ENCODE measurements around the gene ADAMTS14. TPM values are rescaled to one million over a fixed set of nuclear protein-coding genes. Genes with fewer than 3 reads are reported as not detected.
"Not testable (repeated sequence)": the region's sequence is repeated elsewhere in the genome, so short reads cannot be mapped to it uniquely, and the experiment has no call there.

Gene ADAMTS14
- total RNA-seq, 3 donors from 2014 or later, result under 0.01 to 0.15 (median under 0.01) TPM

DNA sequence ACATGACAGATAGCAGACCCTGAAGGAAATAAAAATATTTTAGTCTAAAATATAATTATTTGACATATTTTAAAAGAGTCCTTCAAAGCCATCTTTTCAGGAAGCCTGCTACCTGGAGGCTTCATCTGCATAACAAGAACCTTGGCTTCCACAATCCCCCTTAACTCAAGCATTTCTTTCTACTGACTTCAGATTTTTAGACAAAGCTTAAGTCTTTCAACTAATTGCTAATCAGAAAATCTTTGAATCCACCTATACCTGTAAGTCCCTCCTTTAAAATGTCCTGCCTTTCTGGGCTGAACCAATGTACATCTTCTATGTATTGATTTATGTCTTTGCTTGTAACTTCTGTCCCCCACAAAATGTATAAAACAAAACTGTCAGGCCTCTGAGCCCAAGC lies 46.2 kb upstream of the ADAMTS14 start:
- peaks cover 0 to 8% of the 10 kb centered on the region in 2 donors for H3K9me3 ChIP-seq
- no peak overlapping the region for H3K27ac ChIP-seq
- H3K36me3 ChIP-seq, result no peaks in the 10 kb centered on the region
- no peaks in the 10 kb centered on the region for H3K27me3 ChIP-seq
- H3K4me3 ChIP-seq, result no peak overlapping the region
- no peak for TF ChIP-seq POLR2AphosphoS5 (IDR thresholded peaks at IDR 0.05)
- no peak for TF ChIP-seq POLR2A (IDR thresholded peaks at IDR 0.05)
- TF ChIP-seq, protein P1, sequence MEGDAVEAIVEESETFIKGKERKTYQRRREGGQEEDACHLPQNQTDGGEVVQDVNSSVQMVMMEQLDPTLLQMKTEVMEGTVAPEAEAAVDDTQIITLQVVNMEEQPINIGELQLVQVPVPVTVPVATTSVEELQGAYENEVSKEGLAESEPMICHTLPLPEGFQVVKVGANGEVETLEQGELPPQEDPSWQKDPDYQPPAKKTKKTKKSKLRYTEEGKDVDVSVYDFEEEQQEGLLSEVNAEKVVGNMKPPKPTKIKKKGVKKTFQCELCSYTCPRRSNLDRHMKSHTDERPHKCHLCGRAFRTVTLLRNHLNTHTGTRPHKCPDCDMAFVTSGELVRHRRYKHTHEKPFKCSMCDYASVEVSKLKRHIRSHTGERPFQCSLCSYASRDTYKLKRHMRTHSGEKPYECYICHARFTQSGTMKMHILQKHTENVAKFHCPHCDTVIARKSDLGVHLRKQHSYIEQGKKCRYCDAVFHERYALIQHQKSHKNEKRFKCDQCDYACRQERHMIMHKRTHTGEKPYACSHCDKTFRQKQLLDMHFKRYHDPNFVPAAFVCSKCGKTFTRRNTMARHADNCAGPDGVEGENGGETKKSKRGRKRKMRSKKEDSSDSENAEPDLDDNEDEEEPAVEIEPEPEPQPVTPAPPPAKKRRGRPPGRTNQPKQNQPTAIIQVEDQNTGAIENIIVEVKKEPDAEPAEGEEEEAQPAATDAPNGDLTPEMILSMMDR (IDR thresholded peaks at IDR 0.05), result no peak
- intact Hi-C loops (cut with DNase I; ENCODE audit: low total_unique reads), result no loop called here
- DNase-seq (ENCODE audit: low spot score in 2 of 2), result no peak
- H3K4me1 ChIP-seq, result no peaks in the 10 kb centered on the region

DNA sequence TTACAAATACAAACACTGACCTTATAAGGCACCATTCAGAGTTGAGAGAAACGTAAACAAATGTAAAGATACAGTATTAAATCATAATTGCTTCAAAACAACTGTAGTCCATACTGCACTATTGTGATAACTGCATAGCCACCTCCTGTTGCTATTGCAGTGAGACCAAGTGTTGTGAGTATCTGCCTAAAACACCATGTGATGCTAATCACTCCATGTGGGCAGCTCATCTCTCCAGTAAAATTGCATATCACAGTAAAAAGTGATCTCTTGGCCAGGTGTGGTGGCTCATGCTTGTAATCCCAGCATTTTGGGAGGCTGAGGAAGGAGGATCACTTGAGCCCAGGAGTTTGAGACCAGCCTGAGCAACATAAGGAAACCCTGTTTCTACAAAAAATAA lies 43.0 kb upstream of the ADAMTS14 start:
- intact Hi-C loops (cut with DNase I; ENCODE audit: low total_unique reads), result no loop called here

DNA sequence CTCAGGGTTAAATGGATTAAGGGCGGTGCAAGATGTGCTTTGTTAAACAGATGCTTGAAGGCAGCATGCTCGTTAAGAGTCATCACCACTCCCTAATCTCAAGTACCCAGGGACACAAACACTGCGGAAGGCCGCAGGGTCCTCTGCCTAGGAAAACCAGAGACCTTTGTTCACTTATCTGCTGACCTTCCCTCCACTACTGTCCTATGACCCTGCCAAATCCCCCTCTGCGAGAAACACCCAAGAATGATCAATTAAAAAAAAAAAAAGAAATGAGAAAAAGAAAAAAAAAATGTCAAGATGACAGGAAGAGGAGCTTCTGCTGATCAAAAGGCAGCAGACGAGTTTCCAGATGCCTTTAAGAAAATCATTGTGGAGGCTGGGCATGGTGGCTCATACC lies 40.6 kb upstream of the ADAMTS14 start:
- H3K4me3 ChIP-seq; H3K27me3 ChIP-seq; DNase-seq (ENCODE audit: low spot score in 2 of 2); H3K9me3 ChIP-seq; H3K36me3 ChIP-seq; H3K27ac ChIP-seq; H3K4me1 ChIP-seq; intact Hi-C loops (cut with DNase I; ENCODE audit: low total_unique reads): not testable (repeated sequence)

More for the DNA sequence above, 43.0 kb upstream of the ADAMTS14 start:
- Histone ChIP-seq H3K36me3 (no peaks in the 10 kb centered on the region), H3K9me3 (peaks cover 0 to 8% of the 10 kb centered on the region in 2 donors), H3K27ac (no peak overlapping the region), H3K4me1 (no peaks in the 10 kb centered on the region), H3K27me3 (no peaks in the 10 kb centered on the region), H3K4me3 (no peak overlapping the region)
- DNase-seq (ENCODE audit: low spot score in 2 of 2), result no peak
- TF ChIP-seq, protein P1 (IDR thresholded peaks at IDR 0.05), result no peak
- TF ChIP-seq POLR2A (IDR thresholded peaks at IDR 0.05), result no peak
- no peak for TF ChIP-seq POLR2AphosphoS5 (IDR thresholded peaks at IDR 0.05)

DNA sequence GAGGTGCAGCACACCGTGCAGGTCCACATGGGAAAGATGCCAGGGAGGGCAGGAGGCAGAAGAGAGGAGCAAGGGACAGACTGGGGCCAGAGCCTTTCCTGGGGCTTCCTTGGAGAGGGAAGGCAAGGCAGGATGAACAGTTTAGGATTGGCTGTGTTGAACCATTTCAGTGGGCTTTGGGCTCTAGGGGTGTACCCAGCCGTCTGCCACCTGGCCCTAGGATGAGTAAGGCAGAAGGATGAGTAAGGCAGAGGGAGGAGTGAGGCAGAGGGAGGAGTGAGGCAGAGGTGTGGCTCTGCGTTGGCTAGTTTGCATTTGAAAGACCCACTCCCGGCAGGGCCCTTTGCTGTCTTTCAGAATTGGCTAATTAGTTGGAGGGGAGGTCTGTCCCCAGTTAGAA lies 38.3 kb upstream of the ADAMTS14 start:
- no peak overlapping the region for H3K27ac ChIP-seq
- intact Hi-C loops (cut with DNase I; ENCODE audit: low total_unique reads), result no loop called here
- H3K4me1 ChIP-seq, result no peaks in the 10 kb centered on the region
- TF ChIP-seq POLR2AphosphoS5 (IDR thresholded peaks at IDR 0.05) (no peak), POLR2A (IDR thresholded peaks at IDR 0.05) (no peak)
- TF ChIP-seq, protein P1 (IDR thresholded peaks at IDR 0.05), result no peak
- no peaks in the 10 kb centered on the region for H3K36me3 ChIP-seq
- H3K27me3 ChIP-seq, result no peaks in the 10 kb centered on the region
- H3K9me3 ChIP-seq, result peaks cover 0 to 8% of the 10 kb centered on the region in 2 donors
- H3K4me3 ChIP-seq, result no peak overlapping the region
- DNase-seq (ENCODE audit: low spot score in 2 of 2), result no peak

DNA sequence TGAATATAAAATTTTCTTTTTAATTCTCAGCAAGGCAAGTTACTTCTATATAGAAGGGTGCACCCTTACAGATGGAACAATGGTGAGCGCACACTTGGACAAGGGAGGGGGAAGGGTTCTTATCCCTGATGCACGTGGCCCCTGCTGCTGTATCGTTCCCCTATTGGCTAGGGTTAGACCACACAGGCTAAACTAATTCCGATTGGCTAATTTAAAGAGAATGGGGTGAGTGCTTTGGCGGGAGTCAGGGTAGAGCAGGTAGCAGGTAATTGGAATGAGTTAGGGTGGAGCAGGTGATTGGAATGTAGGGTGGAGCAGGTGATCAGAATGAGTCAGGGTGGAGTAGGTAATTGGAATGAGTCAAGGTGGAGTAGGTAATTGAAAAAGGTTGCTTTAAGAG lies 37.8 kb upstream of the ADAMTS14 start:
- H3K27me3 ChIP-seq; intact Hi-C loops (cut with DNase I; ENCODE audit: low total_unique reads); H3K4me1 ChIP-seq; H3K9me3 ChIP-seq; H3K27ac ChIP-seq; H3K4me3 ChIP-seq; H3K36me3 ChIP-seq; DNase-seq (ENCODE audit: low spot score in 2 of 2): not testable (repeated sequence)

DNA sequence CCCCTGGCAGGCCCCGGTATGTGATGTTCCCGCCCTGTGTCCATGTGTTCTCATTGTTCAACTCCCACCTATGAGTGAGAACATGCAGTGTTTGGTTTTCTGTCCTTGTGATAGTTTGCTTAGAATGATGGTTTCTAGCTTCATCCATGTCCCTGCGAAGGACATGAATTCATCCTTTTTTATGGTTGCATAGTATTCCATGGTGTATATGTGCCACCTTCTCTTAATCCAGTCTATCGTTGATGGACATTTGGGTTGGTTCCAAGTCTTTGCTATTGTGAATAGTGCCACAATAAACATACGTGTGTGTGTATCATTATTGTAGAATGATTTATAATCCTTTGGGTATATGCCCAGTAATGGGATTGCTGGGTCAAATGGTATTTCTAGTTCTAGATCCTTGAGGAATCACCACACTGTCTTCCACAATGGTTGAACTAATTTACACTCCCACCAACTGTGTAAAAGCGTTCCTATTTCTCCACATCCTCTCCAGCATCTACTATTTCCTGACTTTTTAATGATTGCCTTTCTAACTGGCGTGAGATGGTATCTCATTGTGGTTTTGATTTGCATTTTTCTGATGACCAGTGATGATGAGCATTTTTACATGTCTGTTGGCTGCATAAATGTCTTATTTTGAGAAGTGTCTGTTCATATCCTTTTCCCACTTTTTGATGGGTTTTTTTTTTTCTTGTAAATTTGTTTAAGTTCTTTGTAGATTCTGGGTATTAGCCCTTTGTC lies 32.5 kb upstream of the ADAMTS14 start:
- H3K27me3 ChIP-seq; H3K4me3 ChIP-seq; intact Hi-C loops (cut with DNase I; ENCODE audit: low total_unique reads); H3K36me3 ChIP-seq; H3K9me3 ChIP-seq; H3K27ac ChIP-seq; H3K4me1 ChIP-seq; DNase-seq (ENCODE audit: low spot score in 2 of 2): not testable (repeated sequence)

DNA sequence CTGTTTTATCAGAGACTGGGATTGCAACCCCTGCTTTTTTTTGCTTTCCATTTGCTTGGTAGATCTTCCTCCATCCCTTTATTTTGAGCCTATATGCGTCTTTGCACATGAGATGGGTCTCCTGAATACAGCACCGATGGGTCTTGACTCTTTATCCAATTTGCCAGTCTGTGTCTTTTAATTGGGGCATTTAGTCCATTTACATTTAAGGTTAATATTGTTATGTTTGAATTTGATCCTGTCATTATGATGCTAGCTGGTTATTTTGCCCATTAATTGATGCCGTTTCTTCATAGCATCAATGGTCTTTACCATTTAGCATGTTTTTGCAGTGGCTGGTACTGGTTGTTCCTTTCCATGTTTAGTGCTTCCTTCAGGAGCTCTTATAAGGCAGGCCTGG lies 29.0 kb upstream of the ADAMTS14 start:
- intact Hi-C loops (cut with DNase I; ENCODE audit: low total_unique reads); H3K27me3 ChIP-seq; H3K9me3 ChIP-seq: not testable (repeated sequence)

DNA sequence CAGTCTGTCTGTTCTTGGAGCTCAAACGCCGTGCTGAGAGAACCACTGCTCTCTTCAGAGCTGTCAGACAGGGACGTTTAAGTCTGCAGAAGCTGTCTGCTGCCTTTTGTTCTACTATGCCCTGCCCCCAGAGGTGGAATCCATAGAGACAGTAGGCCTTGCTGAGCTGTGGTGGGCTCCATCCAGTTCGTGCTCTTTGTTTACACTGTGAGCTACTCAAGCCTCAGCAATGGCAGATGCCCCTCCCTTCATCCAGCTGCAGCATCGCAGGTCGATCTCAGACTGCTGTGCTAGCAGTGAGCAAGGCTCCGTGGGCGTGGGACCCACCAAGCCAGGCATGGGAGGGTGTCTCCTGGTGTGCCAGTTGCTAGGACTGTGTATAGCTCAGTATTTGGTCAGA lies 27.3 kb upstream of the ADAMTS14 start:
- DNase-seq (ENCODE audit: low spot score in 2 of 2); H3K4me3 ChIP-seq; intact Hi-C loops (cut with DNase I; ENCODE audit: low total_unique reads); H3K27ac ChIP-seq; H3K27me3 ChIP-seq; H3K36me3 ChIP-seq; H3K4me1 ChIP-seq: not testable (repeated sequence)
- peaks cover 0 to 22% of the 10 kb centered on the region in 2 donors for H3K9me3 ChIP-seq

More for the DNA sequence above, 29.0 kb upstream of the ADAMTS14 start:
- DNase-seq (ENCODE audit: low spot score in 2 of 2); H3K4me1 ChIP-seq; H3K36me3 ChIP-seq; H3K4me3 ChIP-seq; H3K27ac ChIP-seq: not testable (repeated sequence)
